Omental fat pad (tissue), 4 donors: ENCODE results near the gene SUSD1. TPM values are rescaled to one million over a fixed set of nuclear protein-coding genes. Genes with fewer than 3 reads are reported as not detected.

Experiments used
- ATAC-seq: fragments of 150-250 bp; one replicate; pipeline ENCODE4 v1.9.1; 2016; ENCODE audit warnings: mild to moderate bottlenecking, moderate library complexity; ENCODE audit not compliant: low FRiP score
- DNase-seq: peaks from one replicate; pipeline ENCODE4 v3.0.0-alpha.2; 2019; ENCODE audit warnings: low spot score
- total RNA-seq, 4 donors: library from RNA; depleted of rRNA; stranded (reverse); fragments of >200 nt; gene quantifications; one replicate each; pipeline ENCODE4 v1.1.0, GENCODE V29; 2016
- TF ChIP-seq, protein P1 (sequence below), 3 donors: fragments of 450-650 bp; IDR thresholded peaks; one replicate each; pipeline ENCODE4 v1.5.1; 2016 to 2017; ENCODE audit warnings: antibody characterized with exemption in 3 of 3, mild to moderate bottlenecking in 3 of 3, moderate library complexity in 2 of 3

The SUSD1 gene
- total RNA-seq, 4 donors from 2014 or later, result 12.0 to 23.2 (median 15.4) TPM

DNA sequence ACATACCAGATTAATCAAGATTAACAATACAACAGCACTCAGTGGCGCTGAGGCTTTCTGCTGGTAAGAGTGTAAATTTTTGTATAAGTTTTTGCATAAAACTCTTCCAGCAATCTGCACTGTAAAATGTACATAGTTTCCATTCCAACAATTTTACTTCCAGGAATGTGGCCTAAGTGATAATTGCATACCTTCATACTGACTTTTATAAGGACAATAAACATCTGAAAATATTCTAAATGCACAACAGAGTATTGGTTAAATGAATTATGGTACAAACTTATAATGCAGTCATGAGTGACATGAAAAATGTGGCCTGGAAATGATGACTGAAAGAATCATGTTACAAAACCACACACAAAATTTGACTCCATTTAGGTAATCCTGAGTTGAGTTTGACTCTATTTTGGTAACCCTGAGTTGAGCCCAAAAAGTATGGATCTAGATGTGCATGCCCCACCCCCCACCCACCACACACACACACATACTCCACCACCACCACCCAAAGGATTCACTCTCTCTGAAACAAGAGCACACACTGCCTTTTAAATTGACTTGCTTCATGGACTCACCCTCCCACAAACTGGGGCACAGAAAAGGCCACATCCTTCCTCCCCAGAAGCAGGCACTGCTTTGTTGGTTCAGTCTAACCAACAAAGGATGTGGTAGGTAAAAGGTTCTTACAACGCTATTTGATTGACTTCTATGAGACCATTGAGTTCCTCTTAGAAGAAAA, 137.6 kb downstream of the SUSD1 start:
- TF ChIP-seq, protein P1, sequence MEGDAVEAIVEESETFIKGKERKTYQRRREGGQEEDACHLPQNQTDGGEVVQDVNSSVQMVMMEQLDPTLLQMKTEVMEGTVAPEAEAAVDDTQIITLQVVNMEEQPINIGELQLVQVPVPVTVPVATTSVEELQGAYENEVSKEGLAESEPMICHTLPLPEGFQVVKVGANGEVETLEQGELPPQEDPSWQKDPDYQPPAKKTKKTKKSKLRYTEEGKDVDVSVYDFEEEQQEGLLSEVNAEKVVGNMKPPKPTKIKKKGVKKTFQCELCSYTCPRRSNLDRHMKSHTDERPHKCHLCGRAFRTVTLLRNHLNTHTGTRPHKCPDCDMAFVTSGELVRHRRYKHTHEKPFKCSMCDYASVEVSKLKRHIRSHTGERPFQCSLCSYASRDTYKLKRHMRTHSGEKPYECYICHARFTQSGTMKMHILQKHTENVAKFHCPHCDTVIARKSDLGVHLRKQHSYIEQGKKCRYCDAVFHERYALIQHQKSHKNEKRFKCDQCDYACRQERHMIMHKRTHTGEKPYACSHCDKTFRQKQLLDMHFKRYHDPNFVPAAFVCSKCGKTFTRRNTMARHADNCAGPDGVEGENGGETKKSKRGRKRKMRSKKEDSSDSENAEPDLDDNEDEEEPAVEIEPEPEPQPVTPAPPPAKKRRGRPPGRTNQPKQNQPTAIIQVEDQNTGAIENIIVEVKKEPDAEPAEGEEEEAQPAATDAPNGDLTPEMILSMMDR (IDR thresholded peaks at IDR 0.05), result no peak
- no peak for ATAC-seq
- DNase-seq, result no peak

DNA sequence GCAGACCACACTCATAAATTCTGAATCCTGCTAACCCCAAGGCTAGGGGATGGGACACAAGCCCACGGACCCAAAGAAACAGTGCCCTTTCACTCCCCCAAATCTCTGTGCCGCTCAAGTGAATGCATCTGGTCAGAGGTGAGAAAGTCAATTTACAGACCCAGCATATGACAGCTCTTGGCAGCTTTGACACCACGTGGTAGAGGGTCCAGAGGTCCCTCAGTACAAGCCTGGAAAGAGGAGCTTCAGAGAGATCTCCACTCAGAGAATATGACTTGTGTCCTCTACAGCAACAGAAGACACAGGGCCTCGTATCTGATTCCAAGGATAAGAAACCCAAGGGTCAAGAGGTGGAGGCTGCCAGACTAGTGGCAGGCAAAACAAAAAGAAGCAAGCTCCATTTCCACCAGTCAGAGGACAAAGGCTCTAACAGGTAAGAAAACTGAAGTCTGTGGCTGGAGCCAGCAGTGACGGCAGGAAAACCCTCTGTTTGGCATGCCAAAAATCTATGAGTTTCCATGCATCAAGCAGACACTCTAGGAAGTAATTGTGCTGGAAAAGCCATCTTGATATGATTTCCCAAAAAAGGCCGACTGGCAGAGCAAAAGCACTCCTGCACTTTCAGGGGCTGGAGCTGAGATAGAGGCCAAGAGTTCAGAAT, 139.8 kb downstream of the SUSD1 start:
- no peak for ATAC-seq
- TF ChIP-seq, protein P1 (IDR thresholded peaks at IDR 0.05), result no peak
- no peak for DNase-seq

DNA sequence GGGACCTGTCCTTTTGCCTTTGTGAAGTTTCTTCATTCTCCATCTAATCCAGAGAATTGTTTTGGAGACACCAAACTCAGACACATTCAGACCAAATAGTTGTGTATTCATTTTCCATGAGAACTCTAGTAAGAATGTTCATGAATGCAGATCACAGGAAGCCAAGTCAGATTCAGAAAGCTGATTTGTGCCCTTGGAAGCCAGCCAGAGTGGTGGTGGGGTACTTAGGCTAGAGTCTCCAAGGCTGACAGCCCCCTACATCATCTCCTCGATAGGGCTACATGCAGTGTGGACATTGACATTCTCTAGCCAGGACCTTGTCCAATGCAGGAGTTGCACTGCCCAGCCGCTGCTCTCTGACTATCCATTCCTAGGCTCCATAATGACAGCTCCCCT, 140.9 kb downstream of the SUSD1 start:
- no peak for ATAC-seq
- DNase-seq, result no peak
- TF ChIP-seq, protein P1 (IDR thresholded peaks at IDR 0.05), result no peak

DNA sequence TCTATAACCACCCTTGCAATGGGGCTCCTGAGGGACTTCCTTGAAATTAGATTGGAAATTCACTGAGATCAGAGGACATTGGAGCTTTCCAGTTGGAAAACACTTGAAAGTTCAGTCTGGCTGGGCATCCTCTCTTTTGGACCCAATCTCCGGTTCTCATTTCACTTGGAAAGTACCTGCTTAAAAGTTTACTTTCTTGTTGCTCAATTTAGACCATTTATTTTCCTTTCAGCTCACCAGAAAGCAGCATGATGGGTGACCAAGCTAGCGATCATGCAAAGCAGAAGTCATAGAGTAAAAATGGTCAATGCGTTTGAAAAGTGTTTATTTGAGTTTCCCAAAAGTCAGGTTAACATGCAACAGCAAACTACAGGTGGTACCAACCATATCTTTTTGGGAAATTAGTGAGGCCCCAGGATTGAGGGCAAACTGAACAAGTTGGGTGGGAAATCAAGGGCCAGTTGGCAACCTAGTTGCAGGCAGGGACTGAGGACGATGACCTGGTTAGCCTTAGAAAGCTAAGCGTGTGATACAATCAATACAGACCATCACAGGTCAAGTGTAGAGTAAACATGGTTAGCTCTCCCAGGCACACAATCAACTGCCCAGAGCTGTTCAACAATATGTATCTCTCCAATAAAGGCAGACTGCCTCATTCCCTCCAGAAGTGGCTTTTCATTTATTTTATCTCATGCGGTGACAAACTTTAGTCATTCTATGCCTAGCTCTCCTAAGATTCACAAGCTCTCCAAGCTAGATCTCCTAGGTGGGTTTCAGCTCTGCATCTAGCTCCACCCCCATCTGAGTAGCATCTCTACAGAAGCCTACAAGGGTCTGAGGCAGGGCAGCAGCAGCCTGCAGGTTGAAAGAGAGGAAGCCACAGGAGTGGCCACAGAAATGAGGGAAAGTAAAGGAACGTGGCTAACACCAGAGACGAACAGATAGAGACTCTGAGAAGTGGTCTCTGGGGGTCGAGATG, 141.6 kb downstream of the SUSD1 start:
- TF ChIP-seq, protein P1 (IDR thresholded peaks at IDR 0.05), result no peak
- no peak for DNase-seq
- no peak for ATAC-seq

DNA sequence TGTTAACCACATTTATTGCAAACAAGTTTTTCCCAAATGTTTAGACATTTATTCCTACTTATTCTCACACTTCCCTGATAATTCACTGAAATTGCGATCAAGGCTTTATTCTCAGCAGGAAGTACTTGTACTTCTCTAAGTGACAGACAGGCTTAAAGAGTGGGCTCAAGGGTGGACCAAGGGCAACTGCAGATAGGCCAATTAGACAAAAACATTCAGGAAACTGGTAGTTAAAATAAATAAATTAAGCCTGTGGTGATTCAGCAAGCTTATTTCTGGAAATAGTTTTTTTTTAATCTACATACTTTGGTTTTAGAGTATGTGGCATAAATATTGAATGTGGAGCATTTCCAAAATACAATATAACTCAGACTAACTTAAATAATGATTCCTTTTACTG, 142.4 kb downstream of the SUSD1 start:
- DNase-seq, result no peak
- ATAC-seq, result no peak
- TF ChIP-seq, protein P1 (IDR thresholded peaks at IDR 0.05), result no peak

DNA sequence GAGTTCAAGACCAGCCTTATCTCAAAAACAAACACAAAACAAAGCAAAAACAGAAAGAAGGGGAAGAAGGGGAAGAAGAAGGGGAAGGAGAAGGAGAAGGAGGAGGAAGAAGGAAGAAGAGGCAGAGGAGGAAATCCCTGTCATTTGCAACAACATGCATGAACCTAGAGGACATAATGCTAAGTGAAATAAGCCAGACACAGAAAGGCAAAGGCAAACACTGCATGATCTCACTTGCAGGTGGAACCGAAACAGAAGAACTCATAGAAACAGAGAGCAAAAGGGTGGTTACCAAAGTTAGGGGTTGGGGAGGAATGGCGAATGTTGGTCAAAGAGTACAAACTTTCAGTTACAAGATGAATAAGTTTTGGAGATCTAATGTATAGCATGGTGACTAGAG, 143.1 kb downstream of the SUSD1 start:
- TF ChIP-seq, protein P1 (IDR thresholded peaks at IDR 0.05), result no peak
- ATAC-seq, result no peak
- DNase-seq, result no peak
